Measurements from ENCODE around the gene MEIKIN. TPM values are rescaled to one million over a fixed set of nuclear protein-coding genes. Genes with fewer than 3 reads are reported as not detected.

Gene MEIKIN
- total and polyA plus RNA-seq, 2 donors (not counting 3 experiments of a cell fraction or from before 2014, with no cell fraction given) = not detected

DNA sequence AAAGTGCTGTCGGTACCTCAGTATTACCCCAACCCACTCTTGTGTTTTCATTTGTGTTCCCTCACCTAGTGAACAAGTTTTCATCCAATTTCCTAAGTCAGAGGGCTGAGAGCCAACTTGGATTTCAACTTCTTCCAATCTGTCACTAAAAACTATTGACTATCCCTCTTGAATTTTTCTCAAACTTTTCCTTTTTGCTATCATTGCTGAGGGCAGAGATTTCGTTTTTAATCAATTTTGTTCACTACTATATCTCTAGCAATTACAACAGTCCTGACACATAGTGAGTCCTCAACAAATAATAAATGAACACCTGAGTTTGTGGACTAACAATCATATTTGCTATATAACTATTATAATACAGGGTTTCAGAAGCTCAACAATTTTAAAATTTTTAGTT lies 29.0 kb downstream of the MEIKIN start:
- Histone ChIP-seq H3K9me1 (replicated peaks; ENCODE audit: control insufficient read depth, extremely low read depth, insufficient read depth, low read length) (no peaks in the 10 kb centered on the region), H3K9ac (replicated peaks; ENCODE audit: extremely low read depth, insufficient read depth, low read length) (no peak overlapping the region), H3K4me1 (ENCODE audit: control insufficient read depth, extremely low read depth, insufficient read depth, low read length) (no peaks in the 10 kb centered on the region), H3K27ac (ENCODE audit: insufficient read depth, low read depth, low read length) (no peak overlapping the region), H3K79me2 (ENCODE audit: control insufficient read depth, insufficient read depth, low read length) (no peaks in the 10 kb centered on the region), H3K9me3 (replicated peaks; ENCODE audit: control insufficient read depth, insufficient read depth, low read length) (no peaks in the 10 kb centered on the region), H2AFZ (ENCODE audit: low read depth, low read length) (no peak overlapping the region), H3K36me3 (ENCODE audit: control insufficient read depth in 2 of 2, extremely low read depth in 1 of 2, insufficient read depth in 2 of 2, low read length in 2 of 2) (no peaks in the 10 kb centered on the region), H3K27me3 (ENCODE audit: control insufficient read depth in 2 of 2, insufficient read depth in 2 of 2, low read length in 2 of 2) (peaks cover 0 to 9% of the 10 kb centered on the region in 2 experiments), H3K4me3 (replicated peaks in 1 of 3; ENCODE audit: insufficient read depth in 1 of 3, low read depth in 1 of 3, low read length in 3 of 3) (no peak overlapping the region), H3K4me2 (ENCODE audit: insufficient read depth, low read length) (no peak overlapping the region), H4K20me1 (replicated peaks; ENCODE audit: control insufficient read depth, extremely low read depth, insufficient read depth, low read length) (no peaks in the 10 kb centered on the region)
- FAIRE-seq (no peak), DNase-seq (ENCODE audit: low read depth, low spot score) (no peak)
- dilution Hi-C loops (cut with MboI; ENCODE audit: extremely low pct_ligation_motif_present, low sequenced_read_pairs) (no loop called here), intact Hi-C loops (cut with micrococcal nuclease) (no loop called here)
- ChIA-PET CTCF (no interaction called here), POLR2A (no interaction called here)
- BruUV-seq (replicated peaks) = no TSS peak
- TF ChIP-seq, protein P1, sequence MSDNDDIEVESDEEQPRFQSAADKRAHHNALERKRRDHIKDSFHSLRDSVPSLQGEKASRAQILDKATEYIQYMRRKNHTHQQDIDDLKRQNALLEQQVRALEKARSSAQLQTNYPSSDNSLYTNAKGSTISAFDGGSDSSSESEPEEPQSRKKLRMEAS (IDR thresholded peaks at IDR 0.05; ENCODE audit: insufficient read depth, insufficient read length) = no peak
- TF ChIP-seq FOS (IDR thresholded peaks at IDR 0.05; ENCODE audit: borderline replicate concordance, insufficient read depth, low read length) (no peak), POLR2A (IDR thresholded peaks at IDR 0.05; ENCODE audit: low read depth, low read length) (no peak), EZH2 (IDR thresholded peaks at IDR 0.05; ENCODE audit: borderline replicate concordance, low read depth, low read length, severe bottlenecking) (no peak), JUN (IDR thresholded peaks at IDR 0.05; ENCODE audit: borderline replicate concordance, insufficient read depth, insufficient read length, low read depth) (no peak)
- TF ChIP-seq, protein P2, sequence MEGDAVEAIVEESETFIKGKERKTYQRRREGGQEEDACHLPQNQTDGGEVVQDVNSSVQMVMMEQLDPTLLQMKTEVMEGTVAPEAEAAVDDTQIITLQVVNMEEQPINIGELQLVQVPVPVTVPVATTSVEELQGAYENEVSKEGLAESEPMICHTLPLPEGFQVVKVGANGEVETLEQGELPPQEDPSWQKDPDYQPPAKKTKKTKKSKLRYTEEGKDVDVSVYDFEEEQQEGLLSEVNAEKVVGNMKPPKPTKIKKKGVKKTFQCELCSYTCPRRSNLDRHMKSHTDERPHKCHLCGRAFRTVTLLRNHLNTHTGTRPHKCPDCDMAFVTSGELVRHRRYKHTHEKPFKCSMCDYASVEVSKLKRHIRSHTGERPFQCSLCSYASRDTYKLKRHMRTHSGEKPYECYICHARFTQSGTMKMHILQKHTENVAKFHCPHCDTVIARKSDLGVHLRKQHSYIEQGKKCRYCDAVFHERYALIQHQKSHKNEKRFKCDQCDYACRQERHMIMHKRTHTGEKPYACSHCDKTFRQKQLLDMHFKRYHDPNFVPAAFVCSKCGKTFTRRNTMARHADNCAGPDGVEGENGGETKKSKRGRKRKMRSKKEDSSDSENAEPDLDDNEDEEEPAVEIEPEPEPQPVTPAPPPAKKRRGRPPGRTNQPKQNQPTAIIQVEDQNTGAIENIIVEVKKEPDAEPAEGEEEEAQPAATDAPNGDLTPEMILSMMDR (IDR thresholded peaks at IDR 0.05; ENCODE audit: extremely low read depth in 1 of 2, insufficient read depth in 1 of 2, low read depth in 1 of 2, low read length in 2 of 2) = no peak

DNA sequence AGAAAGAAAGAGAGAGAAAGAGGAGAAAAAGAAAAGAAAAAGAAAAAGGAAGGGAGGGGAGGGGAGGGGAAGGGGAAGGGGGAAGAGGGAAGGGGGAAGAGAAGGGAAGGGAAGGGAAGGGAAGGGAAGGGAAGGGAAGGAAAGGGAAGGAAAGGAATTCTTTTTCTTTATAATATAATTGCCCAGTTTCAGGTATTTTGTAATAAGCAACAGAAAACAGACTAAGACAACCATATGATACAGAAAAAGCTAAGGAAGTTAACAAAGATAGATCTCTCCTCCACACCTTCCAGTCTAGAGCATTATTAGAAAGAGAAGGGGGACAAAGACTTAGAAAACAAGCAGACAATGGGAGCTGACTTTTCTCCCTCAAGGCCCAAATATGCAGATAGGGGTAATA lies 31.0 kb downstream of the MEIKIN start:
- POLR2A ChIA-PET = no interaction called here

More for the DNA sequence above, 31.0 kb downstream of the MEIKIN start:
- Histone ChIP-seq H3K9me1 (replicated peaks; ENCODE audit: control insufficient read depth, extremely low read depth, insufficient read depth, low read length) (no peaks in the 10 kb centered on the region), H3K27me3 (ENCODE audit: control insufficient read depth in 2 of 2, insufficient read depth in 2 of 2, low read length in 2 of 2) (peaks cover 0 to 14% of the 10 kb centered on the region in 2 experiments), H3K4me2 (ENCODE audit: insufficient read depth, low read length) (no peak overlapping the region), H3K27ac (ENCODE audit: insufficient read depth, low read depth, low read length) (no peak overlapping the region), H3K9ac (replicated peaks; ENCODE audit: extremely low read depth, insufficient read depth, low read length) (no peak overlapping the region), H3K9me3 (replicated peaks; ENCODE audit: control insufficient read depth, insufficient read depth, low read length) (no peaks in the 10 kb centered on the region), H3K36me3 (ENCODE audit: control insufficient read depth in 2 of 2, extremely low read depth in 1 of 2, insufficient read depth in 2 of 2, low read length in 2 of 2) (no peaks in the 10 kb centered on the region), H2AFZ (ENCODE audit: low read depth, low read length) (no peak overlapping the region), H3K79me2 (ENCODE audit: control insufficient read depth, insufficient read depth, low read length) (no peaks in the 10 kb centered on the region), H3K4me1 (ENCODE audit: control insufficient read depth, extremely low read depth, insufficient read depth, low read length) (no peaks in the 10 kb centered on the region), H4K20me1 (replicated peaks; ENCODE audit: control insufficient read depth, extremely low read depth, insufficient read depth, low read length) (no peaks in the 10 kb centered on the region), H3K4me3 (replicated peaks in 1 of 3; ENCODE audit: insufficient read depth in 1 of 3, low read depth in 1 of 3, low read length in 3 of 3) (no peak overlapping the region)
- DNase-seq (ENCODE audit: low read depth, low spot score) (no peak), FAIRE-seq (no peak)
- TF ChIP-seq MYC (IDR thresholded peaks at IDR 0.05; ENCODE audit: low read depth, low read length) = no peak
- no peak for TF ChIP-seq EZH2 (IDR thresholded peaks at IDR 0.05; ENCODE audit: borderline replicate concordance, low read depth, low read length, severe bottlenecking)
- TF ChIP-seq, protein P1 (IDR thresholded peaks at IDR 0.05; ENCODE audit: insufficient read depth, insufficient read length) = no peak
- TF ChIP-seq, protein P2 (IDR thresholded peaks at IDR 0.05; ENCODE audit: extremely low read depth in 1 of 2, insufficient read depth in 1 of 2, low read depth in 1 of 2, low read length in 2 of 2) = no peak
- no peak for TF ChIP-seq POLR2AphosphoS5 (IDR thresholded peaks at IDR 0.05; ENCODE audit: insufficient read depth, low read depth, low read length)
- no peak for TF ChIP-seq POLR2A (IDR thresholded peaks at IDR 0.05; ENCODE audit: low read depth, low read length)
- TF ChIP-seq FOS (IDR thresholded peaks at IDR 0.05; ENCODE audit: borderline replicate concordance, insufficient read depth, low read length) = no peak
- no peak for TF ChIP-seq GATA2 (IDR thresholded peaks at IDR 0.05; ENCODE audit: insufficient read depth, insufficient read length, low read depth, low read length)
- no peak for TF ChIP-seq JUN (IDR thresholded peaks at IDR 0.05; ENCODE audit: borderline replicate concordance, insufficient read depth, insufficient read length, low read depth)
- BruUV-seq (replicated peaks) = no TSS peak
- dilution Hi-C loops (cut with MboI; ENCODE audit: extremely low pct_ligation_motif_present, low sequenced_read_pairs) (no loop called here), intact Hi-C loops (cut with micrococcal nuclease) (no loop called here)
- CTCF ChIA-PET = no interaction called here

All from endothelial cell of umbilical vein (primary cell).